ENCODE data around the gene ELP5.
A peak's percentile ranks its signal among the peaks of the same experiment; 100 is the strongest.

The ELP5 gene

DNA sequence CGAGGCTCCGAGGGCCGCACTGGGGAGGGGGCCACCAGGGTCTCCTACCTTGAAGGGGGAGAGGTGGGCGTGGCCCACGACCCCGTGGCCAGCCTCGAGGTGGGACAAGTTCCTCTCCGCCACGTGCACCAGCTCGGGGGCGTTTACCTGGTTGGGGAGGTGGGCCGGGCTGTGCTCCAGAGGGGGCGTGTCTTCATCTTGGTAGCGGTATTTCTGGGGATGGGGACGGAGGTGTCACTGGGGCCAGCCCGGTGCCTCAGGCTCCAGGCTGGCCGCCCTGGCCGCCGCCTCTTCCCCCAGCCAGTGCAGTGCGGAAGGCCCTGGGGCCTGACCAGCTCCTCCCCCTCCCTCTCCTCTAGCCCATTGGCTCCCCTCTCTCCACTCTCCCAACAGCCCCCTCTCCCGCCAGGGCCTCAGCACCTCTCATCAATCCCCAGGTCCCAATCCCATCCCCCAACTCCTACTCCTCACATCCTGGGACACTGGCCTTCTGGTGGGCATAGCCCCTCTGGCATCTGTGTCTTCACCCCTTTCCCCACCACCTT is 43.9 kb upstream of the ELP5 start:
- in situ Hi-C loops (cut with HindIII; ENCODE audit: low sequenced_read_pairs) = no loop called here
- TF ChIP-seq, protein P1, sequence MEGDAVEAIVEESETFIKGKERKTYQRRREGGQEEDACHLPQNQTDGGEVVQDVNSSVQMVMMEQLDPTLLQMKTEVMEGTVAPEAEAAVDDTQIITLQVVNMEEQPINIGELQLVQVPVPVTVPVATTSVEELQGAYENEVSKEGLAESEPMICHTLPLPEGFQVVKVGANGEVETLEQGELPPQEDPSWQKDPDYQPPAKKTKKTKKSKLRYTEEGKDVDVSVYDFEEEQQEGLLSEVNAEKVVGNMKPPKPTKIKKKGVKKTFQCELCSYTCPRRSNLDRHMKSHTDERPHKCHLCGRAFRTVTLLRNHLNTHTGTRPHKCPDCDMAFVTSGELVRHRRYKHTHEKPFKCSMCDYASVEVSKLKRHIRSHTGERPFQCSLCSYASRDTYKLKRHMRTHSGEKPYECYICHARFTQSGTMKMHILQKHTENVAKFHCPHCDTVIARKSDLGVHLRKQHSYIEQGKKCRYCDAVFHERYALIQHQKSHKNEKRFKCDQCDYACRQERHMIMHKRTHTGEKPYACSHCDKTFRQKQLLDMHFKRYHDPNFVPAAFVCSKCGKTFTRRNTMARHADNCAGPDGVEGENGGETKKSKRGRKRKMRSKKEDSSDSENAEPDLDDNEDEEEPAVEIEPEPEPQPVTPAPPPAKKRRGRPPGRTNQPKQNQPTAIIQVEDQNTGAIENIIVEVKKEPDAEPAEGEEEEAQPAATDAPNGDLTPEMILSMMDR (IDR thresholded peaks at IDR 0.05; ENCODE audit: low read depth, low read length, missing control alignments) = no peak
- DNase-seq (ENCODE audit: low read depth) = no peak
- no peak overlapping the region for H3K4me3 ChIP-seq (ENCODE audit: low read depth, low read length)

DNA sequence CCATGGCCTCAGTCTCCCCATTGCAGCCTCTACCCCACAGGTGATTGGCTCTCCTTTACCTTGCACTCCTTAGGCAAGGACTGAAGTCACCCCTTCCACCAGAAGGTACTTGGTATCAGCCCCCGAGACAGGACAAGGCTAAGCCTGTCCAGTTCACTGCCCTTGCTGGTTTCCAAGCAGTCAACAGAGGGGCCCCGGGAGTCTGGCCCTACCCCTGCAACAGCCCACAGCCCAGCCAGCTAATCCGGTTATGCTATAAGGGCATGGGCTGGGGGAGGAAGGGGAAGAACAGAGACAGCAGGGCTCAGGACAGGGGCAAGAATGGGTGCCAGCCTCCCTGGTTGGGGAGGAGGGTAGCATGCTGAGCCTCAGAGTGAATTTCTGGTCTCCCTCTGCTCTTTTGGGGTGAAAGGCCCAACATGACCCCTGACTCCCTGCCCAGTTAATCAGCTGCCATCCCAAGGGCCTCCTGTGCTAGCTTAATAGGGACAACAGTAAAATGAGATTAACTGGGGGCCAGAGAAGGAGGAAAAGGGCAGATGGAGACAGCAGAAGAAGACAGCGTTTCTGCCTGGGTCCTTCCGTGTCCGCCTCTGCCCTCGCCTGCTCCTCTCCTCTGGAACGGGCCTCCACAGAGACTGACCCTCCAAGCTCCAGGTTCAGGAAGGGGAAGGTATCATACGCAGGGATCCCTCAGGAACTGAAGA is 43.1 kb upstream of the ELP5 start:
- DNase-seq (ENCODE audit: low read depth) = no peak
- in situ Hi-C loops (cut with HindIII; ENCODE audit: low sequenced_read_pairs) = no loop called here
- TF ChIP-seq, protein P1 (IDR thresholded peaks at IDR 0.05; ENCODE audit: low read depth, low read length, missing control alignments) = no peak
- H3K4me3 ChIP-seq (ENCODE audit: low read depth, low read length) = no peak overlapping the region

DNA sequence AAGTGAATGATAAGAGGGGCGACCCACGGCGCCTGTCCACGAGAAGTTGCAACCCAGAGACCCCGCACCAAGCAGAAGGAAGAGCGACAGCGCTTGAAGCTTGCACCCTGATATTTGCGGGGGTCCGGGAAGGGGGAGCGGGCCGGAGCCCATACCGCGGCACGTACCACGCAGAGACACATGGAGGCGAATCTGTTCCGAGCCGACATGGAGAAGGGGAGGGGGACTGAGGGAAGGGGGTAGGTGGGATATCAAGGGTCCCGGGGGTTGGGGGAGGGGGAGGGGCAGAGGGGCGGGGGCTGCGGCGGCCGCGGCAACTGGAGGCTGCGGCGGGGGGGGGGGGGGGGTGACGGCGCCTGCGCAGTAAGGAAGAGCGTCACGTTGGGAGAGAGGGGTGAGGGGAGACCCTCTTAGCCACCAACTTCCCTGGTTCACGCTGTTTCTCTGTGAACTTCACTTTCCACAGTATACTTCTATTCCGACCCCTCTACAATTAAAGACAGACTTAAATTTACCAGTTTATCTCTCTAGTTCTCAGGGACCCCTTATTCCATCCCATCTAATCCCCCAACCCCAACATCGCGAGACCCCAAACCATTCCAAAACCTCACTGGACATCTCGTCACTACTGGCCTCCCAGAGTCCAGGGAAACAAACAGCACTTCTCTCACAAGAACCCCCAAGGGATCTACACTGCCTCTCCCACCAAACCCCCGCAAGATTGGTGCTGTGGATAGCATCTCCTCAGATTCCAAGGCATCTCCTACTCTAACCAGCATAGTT is 40.3 kb upstream of the ELP5 start:
- TF ChIP-seq, protein P1 (IDR thresholded peaks at IDR 0.05; ENCODE audit: low read depth, low read length, missing control alignments) = no peak
- in situ Hi-C loops (cut with HindIII; ENCODE audit: low sequenced_read_pairs) = no loop called here
- DNase-seq (ENCODE audit: low read depth) = no peak
- H3K4me3 ChIP-seq (ENCODE audit: low read depth, low read length) = peak overlapping the region; percentile 21

DNA sequence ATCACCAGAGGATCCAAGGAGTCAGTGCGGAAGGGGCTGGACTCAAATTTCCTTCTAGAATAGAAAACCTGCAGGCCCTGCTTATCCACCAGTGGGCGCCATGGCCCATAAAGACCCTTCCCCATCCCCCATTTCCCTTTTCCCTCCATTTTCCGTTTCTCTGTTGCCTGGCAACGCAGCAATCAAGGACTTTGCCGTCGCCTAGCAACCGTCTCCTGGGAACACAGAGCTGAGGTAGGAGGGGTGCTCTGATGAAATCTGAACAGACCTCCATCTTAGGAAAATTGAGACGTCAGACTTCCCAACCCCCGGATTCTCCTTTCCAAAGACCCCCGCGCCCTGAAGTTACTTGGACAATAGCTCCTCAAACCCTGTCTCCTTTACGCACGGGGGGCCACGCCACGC is 38.1 kb upstream of the ELP5 start:
- in situ Hi-C loops (cut with HindIII; ENCODE audit: low sequenced_read_pairs) = no loop called here
- peak; percentile 49 for DNase-seq (ENCODE audit: low read depth)
- peak overlapping the region; percentile 53 for H3K4me3 ChIP-seq (ENCODE audit: low read depth, low read length)
- TF ChIP-seq, protein P1 (IDR thresholded peaks at IDR 0.05; ENCODE audit: low read depth, low read length, missing control alignments) = peak; percentile 70

DNA sequence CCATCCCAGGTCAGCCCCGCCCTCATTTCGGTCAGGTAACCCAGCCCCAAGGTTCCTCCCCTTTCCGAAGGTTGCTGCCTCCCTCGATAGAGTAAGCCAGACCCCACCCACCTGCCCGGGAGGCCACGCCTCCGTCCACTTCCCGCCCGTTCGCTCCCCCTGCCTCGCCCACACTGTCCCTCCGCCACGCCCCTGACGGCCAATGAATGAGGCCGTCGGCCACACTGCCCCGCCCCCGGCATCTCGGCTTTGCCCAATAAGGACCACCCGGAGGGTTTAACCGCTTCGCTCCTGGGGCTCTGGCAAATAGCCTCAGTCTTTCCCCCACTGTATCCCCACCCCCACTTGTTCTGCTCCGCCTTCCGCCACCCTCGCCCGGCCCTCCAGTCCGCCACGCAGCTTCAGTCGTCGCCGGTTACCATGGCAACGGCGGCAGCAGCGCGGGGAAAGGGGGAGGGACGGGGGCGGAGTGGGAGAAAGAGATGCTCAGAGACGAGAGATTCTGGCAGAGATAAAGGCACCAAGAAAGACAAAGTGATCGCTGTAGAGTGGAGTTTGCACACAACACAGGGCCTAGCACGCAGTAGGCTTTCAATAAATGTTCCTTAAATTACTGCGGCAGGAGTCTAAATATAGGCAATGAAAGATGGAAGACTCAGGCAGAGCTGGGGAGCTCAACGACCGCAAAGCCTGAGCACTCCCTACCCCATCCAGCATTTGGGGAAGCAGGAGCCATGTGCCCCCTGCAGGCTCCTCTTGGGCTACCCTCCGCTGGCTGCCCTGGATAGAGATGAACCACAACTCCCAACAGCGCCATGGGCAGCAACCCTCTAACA is 37.5 kb upstream of the ELP5 start:
- DNase-seq (ENCODE audit: low read depth) = peak; percentile 95
- H3K4me3 ChIP-seq (ENCODE audit: low read depth, low read length) = peak overlapping the region; percentile 53
- TF ChIP-seq, protein P1 (IDR thresholded peaks at IDR 0.05; ENCODE audit: low read depth, low read length, missing control alignments) = peak; percentile 65
- in situ Hi-C loops (cut with HindIII; ENCODE audit: low sequenced_read_pairs) = no loop called here

DNA sequence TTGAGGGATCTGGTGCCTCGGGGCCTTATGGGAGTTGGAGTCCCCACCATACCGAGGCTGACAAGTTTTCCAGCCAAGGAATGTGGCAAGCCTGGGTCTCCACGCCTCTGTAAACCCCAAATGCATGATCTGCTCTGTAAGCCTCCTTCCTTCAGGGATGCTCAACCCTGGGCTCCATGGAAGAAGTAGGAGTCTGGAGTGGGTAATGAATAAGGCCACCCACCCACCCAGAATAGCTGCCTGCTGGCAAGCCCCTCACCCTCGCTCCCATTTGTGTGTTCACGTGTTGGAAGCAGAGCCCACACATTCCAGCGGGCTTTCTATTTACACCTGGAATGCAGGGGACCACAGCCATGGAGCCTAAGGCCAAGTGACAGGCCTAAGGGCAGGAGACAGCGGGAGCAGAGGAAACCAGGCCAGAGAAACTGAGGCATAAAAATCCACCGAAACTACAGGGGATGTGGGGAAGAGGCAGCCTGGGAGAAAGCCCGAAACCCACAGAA is 36.8 kb upstream of the ELP5 start:
- no peak for DNase-seq (ENCODE audit: low read depth)
- in situ Hi-C loops (cut with HindIII; ENCODE audit: low sequenced_read_pairs) = no loop called here
- TF ChIP-seq, protein P1 (IDR thresholded peaks at IDR 0.05; ENCODE audit: low read depth, low read length, missing control alignments) = no peak
- peak overlapping the region; percentile 53 for H3K4me3 ChIP-seq (ENCODE audit: low read depth, low read length)

Data from astrocyte of the cerebellum (primary cell).